ACC112 (cell line): ENCODE results near the gene TMEM131L.
"Not testable (repeated sequence)": the region's sequence is repeated elsewhere in the genome, so short reads cannot be mapped to it uniquely, and the experiment has no call there.

Experiments
- H2AFZ ChIP-seq: fragments of 200-600 bp; sonication (generic); one replicate; pipeline ENCODE4 v1.6.0; 2017; ENCODE audit warnings: antibody characterized with exemption, low read length; ENCODE audit not compliant: unreplicated experiment
- H3K27ac ChIP-seq: fragments of 200-600 bp; sonication (generic); 2 replicates; pipeline ENCODE4 v1.5.1; 2014; ENCODE audit warnings: low read depth, mild to moderate bottlenecking, antibody characterized with exemption, low read length, moderate library complexity
- H3K27me3 ChIP-seq: fragments of 200-600 bp; sonication (generic); 2 replicates; pipeline ENCODE4 v1.6.1; 2014; ENCODE audit warnings: mild to moderate bottlenecking, antibody characterized with exemption, low read length, moderate library complexity, mixed read lengths; ENCODE audit not compliant: insufficient read depth
- H3K36me3 ChIP-seq: fragments of 200-600 bp; sonication (generic); 2 replicates; pipeline ENCODE4 v1.6.1; 2016; ENCODE audit warnings: mild to moderate bottlenecking, antibody characterized with exemption, low read length, moderate library complexity, mixed read lengths; ENCODE audit not compliant: insufficient read depth
- H3K4me1 ChIP-seq: fragments of 200-600 bp; sonication (generic); one replicate; pipeline ENCODE4 v1.6.1; 2016; ENCODE audit warnings: low read length, mixed read lengths; ENCODE audit not compliant: insufficient read depth, unreplicated experiment, control insufficient read depth
- H3K4me3 ChIP-seq: fragments of 200-600 bp; sonication (generic); 2 replicates; pipeline ENCODE4 v1.5.1; 2014; ENCODE audit warnings: mild to moderate bottlenecking, low read depth, low read length
- H3K79me2 ChIP-seq: fragments of 200-600 bp; sonication (generic); one replicate; pipeline ENCODE4 v1.6.0; 2016; ENCODE audit warnings: low read length; ENCODE audit not compliant: control insufficient read depth, unreplicated experiment, insufficient read depth

Gene TMEM131L

GRCh38 chr4:153506341-153507309, 40.5 kb downstream of the TMEM131L start:
- H3K4me3 ChIP-seq: no peak overlapping the region
- H2AFZ ChIP-seq: no peak overlapping the region
- peaks cover 10% of the 10 kb centered on the region for H3K4me1 ChIP-seq
- no peaks in the 10 kb centered on the region for H3K79me2 ChIP-seq
- H3K36me3 ChIP-seq: peaks cover 5% of the 10 kb centered on the region; the same call in 1 of the 2 replicates
- no peaks in the 10 kb centered on the region for H3K27me3 ChIP-seq
- no peak overlapping the region for H3K27ac ChIP-seq

GRCh38 chr4:153507310-153508073, 41.3 kb downstream of the TMEM131L start:
- peaks cover 5% of the 10 kb centered on the region; the same call in 1 of the 2 replicates for H3K36me3 ChIP-seq
- H3K4me3 ChIP-seq: no peak overlapping the region
- H3K27me3 ChIP-seq: no peaks in the 10 kb centered on the region
- no peaks in the 10 kb centered on the region for H3K79me2 ChIP-seq
- no peak overlapping the region for H2AFZ ChIP-seq
- peaks cover 12% of the 10 kb centered on the region for H3K4me1 ChIP-seq
- no peak overlapping the region for H3K27ac ChIP-seq

DNA sequence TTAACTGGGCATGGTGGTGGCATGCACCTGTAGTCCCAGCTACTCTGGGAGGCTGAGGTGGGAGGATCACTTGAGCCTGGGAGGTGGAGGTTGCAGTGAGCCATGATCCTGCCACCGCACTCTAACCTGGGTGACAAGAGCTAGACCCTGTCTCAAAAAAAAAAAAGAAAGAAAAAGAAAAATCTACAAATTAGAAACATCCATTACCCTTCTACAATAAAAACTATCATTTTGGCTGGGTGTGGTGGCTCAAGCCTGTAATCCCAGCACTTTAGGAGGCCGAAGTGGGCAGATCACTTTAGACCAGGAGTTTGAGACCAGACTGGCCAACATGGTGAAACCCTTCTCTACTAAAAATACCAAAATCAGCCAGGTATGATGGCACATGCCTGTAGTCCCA, 43.1 kb downstream of the TMEM131L start:
- H3K27ac ChIP-seq, H3K79me2 ChIP-seq, H3K36me3 ChIP-seq, H2AFZ ChIP-seq, H3K4me3 ChIP-seq, H3K27me3 ChIP-seq: not testable (repeated sequence)
- peaks cover 24% of the 10 kb centered on the region for H3K4me1 ChIP-seq

DNA sequence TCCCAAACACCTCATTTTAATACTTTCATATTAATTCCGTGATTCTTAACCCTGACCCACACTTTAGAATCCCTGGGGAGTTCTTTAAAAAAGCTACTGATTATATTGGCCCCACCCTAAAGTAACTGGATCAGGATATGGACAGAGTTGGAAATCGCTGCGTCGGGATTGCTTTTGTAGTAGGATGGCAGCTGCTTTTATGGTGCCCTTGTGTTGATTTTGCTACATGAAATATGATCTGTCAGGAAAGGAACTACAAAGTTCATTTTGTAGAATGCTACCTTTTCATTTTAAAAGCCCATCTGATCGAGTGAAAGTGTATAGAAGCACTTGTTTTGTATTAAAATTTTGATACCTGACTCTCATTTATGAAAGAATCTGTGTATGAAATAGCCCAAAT, 43.6 kb downstream of the TMEM131L start:
- Histone ChIP-seq H3K4me1 (peaks cover 28% of the 10 kb centered on the region), H3K79me2 (no peaks in the 10 kb centered on the region), H2AFZ (no peak overlapping the region), H3K27me3 (no peaks in the 10 kb centered on the region), H3K27ac (no peak overlapping the region), H3K4me3 (no peak overlapping the region), H3K36me3 (peaks cover 5% of the 10 kb centered on the region; the same call in 1 of the 2 replicates)

DNA sequence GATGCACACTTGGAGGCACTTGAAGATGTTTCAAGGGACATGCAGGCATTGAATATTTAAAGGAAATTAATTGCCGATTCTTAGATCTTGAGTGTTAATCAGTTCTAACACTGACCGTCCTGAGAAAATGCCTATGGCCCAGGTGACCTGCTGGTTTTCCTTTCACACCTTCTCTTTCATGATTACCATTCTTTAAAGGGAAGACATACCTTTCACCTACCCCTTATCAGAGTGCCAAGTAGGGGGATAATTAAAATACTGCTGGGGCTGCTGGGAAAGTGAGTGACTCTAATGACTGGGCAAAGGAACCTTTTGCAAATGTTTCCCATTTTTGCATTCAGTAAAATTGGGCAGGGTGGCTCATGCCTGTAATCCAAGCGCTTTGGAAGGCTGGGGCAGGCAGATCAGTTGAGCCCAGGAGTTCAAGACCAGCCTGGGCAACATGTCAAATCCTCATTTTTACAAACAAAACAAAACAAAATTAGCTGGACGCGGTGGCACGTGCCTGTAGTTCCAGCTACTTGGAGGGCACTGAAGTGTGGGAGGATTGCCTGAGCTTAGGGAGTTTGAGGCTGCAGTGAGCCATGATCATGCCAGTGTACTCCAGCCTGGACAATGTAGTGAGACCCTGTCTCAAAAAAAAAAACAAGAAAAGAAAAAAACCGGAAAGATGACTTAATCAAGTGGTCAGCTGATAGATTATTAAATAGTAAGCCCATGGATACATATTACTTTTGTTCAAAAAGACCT, 44.3 kb downstream of the TMEM131L start:
- Histone ChIP-seq H3K27me3 (no peaks in the 10 kb centered on the region), H3K79me2 (no peaks in the 10 kb centered on the region), H3K36me3 (peaks cover 2% of the 10 kb centered on the region; the same call in 1 of the 2 replicates), H3K27ac (no peak overlapping the region), H2AFZ (no peak overlapping the region), H3K4me1 (peaks cover 36% of the 10 kb centered on the region), H3K4me3 (no peak overlapping the region)

- Histone ChIP-seq H3K27me3 (no peaks in the 10 kb centered on the region), H3K4me3 (no peak overlapping the region), H3K36me3 (no peaks in the 10 kb centered on the region), H2AFZ (no peak overlapping the region), H3K27ac (no peak overlapping the region), H3K4me1 (peaks cover 38% of the 10 kb centered on the region), H3K79me2 (no peaks in the 10 kb centered on the region)
Measured at GRCh38 chr4:153511104-153511503, 44.9 kb downstream of the TMEM131L start.

DNA sequence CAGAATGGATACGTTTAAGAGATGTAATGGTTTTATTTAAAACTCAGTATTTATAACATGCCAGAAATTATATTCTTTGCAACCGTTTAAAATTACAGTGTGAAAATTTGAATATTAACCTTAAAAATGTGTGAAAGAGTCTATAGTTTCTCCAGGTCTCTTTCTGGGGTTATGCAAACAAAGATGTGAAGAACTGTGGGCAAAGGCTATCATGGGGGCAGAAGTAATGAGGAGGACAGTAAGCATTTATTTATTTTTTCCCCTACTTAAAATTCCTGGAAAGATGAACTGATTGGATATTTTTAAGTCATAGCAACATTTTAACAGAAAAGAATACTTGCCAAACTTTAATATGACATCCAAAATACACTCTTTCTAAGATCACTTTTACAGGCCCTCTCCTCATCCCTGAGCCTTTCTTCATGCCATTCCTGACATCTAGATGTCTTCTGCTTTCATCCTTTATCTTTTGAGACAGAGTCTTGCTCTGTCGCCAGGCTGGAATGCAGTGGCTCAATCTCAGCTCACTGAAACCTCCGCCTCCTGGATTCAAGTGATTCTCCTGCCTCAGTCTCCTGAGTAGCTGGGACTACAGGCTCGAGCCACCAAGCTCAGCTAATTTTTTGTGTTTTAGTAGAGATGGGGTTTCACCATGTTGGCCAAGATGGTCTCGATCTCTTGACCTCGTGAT, 46.1 kb downstream of the TMEM131L start:
- Histone ChIP-seq H3K27ac (peak overlapping the region; percentile 83; the same call in 1 of the 2 replicates), H3K4me1 (peaks cover 38% of the 10 kb centered on the region), H3K4me3 (no peak overlapping the region), H3K79me2 (no peaks in the 10 kb centered on the region), H2AFZ (no peak overlapping the region), H3K36me3 (no peaks in the 10 kb centered on the region), H3K27me3 (no peaks in the 10 kb centered on the region)

- H3K36me3 ChIP-seq: no peaks in the 10 kb centered on the region
- peak overlapping the region; percentile 83 for H3K27ac ChIP-seq
- H3K4me1 ChIP-seq: peaks cover 38% of the 10 kb centered on the region
- no peaks in the 10 kb centered on the region for H3K79me2 ChIP-seq
- no peak overlapping the region for H2AFZ ChIP-seq
- no peaks in the 10 kb centered on the region for H3K27me3 ChIP-seq
- H3K4me3 ChIP-seq: 0 out of 2 replicates have a peak overlapping the region, but pooled peaks have one; percentile 52
Measured at GRCh38 chr4:153512952-153513500, 46.9 kb downstream of the TMEM131L start.

GRCh38 chr4:153513596-153513995, 47.4 kb downstream of the TMEM131L start:
- peak overlapping the region; percentile 52 for H3K4me3 ChIP-seq
- H3K79me2 ChIP-seq: no peaks in the 10 kb centered on the region
- peaks cover 38% of the 10 kb centered on the region for H3K4me1 ChIP-seq
- H3K27me3 ChIP-seq: no peaks in the 10 kb centered on the region
- H3K36me3 ChIP-seq: no peaks in the 10 kb centered on the region
- no peak overlapping the region for H2AFZ ChIP-seq
- H3K27ac ChIP-seq: peak overlapping the region; percentile 83
